Forelimb muscle (tissue), 1 donor: ENCODE measurements around the gene SPATA46. TPM values are rescaled to one million over a fixed set of nuclear protein-coding genes. Genes with fewer than 3 reads are reported as not detected.
"Not testable (repeated sequence)": the region's sequence is repeated elsewhere in the genome, so short reads cannot be mapped to it uniquely, and the experiment has no call there.

Experiments used
- DNase-seq: peaks from one replicate; pipeline ENCODE4 v3.0.0-alpha.2; 2013; ENCODE audit warnings: low read depth
- polyA plus RNA-seq: library from polyadenylated mRNA; unstranded; fragments of 120-200 nt; gene quantifications from one replicate; pipeline ENCODE4 v1.2.1, GENCODE V29; 2013; ENCODE audit not compliant: insufficient read length

SPATA46 gene
- polyA plus RNA-seq, 1 donor, result 0.13 TPM

DNA sequence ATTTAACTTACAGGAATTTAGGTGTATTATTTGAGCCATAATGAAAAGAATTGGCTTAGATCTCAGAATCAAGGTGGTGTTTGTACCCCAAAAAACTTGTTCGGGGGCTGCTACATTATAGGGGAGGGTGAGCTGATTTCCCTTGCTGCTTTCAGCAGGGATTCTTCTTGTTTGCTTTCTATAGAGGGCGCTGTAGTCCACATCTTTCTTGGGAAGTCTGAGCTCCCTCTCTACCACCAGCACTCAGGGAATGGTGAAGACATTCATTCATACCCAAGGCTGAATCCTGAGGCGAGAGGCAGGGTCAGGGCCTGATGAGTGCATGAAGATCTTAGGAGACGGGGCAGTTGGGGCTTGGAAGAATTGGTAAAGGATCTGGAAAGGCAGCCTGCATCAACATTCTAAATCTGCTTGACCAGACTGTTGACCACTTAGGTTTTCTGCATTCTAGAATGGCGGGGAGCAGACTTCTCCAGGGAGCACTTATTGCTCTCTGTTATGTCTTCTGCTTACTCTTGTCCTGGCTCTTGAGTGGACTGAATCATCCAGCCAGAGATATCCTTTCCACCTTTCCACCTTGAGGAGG is 18.9 kb downstream of the SPATA46 start:
- no peak for DNase-seq

GRCh38 chr1:162353702-162354101 is 23.0 kb downstream of the SPATA46 start:
- DNase-seq, result no peak

DNA sequence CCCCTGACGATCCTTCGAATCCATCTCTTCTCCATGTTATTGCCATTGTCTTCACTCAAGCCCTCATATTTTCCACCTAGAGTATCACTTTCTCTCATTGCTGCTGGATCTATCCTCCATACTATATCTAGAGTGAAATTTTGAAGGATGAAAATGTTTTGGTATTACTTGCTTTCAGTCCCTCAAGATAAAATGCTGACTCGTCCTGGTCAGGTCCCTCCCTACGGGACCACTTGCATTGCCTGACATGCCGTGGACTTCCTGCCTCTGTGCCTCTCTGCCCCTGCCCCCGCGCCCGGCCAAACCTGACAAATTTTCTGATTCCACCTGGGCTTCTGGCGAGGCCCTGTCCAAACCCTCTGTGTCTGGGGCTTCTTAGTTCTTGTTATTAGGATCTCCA is 23.6 kb downstream of the SPATA46 start:
- DNase-seq, result no peak

GRCh38 chr1:162351874-162352273 is 24.8 kb downstream of the SPATA46 start:
- not testable (repeated sequence) for DNase-seq

GRCh38 chr1:162351246-162351842 is 25.3 kb downstream of the SPATA46 start:
- DNase-seq, result no peak

DNA sequence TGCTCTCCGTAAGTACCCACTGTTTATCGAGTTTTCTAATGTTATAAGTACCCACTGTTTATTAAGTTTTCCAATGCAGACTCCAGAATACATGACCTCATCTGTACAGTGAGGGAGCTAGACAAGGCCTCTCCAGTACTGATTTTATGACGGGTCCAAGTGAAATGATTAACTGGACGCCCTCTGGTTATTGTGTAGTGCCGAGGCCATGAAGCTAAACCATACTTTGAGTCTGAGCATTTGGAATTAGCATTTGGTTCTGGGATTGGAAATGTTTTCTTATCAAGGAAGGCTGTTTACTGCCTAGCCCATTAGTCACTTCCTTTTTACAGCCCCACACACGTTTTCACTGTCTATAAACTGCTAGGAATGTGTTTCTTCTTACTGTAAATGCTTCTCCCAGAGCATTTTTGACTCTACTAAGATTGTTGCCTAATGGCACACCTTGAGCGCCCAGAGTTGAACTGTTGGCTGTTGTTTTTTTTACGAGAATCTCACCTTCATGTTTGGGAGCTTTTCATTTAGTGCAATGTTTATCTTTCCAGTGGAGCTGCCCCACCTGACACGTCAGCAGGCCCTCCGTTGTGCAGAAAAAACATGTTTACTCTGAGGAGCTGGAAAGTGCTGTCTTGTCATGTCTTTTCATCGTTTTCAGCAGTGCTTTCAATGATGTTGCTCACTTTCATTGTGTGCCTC is 26.9 kb downstream of the SPATA46 start:
- no peak for DNase-seq

GRCh38 chr1:162347281-162347680 is 29.4 kb downstream of the SPATA46 start:
- no peak for DNase-seq

DNA sequence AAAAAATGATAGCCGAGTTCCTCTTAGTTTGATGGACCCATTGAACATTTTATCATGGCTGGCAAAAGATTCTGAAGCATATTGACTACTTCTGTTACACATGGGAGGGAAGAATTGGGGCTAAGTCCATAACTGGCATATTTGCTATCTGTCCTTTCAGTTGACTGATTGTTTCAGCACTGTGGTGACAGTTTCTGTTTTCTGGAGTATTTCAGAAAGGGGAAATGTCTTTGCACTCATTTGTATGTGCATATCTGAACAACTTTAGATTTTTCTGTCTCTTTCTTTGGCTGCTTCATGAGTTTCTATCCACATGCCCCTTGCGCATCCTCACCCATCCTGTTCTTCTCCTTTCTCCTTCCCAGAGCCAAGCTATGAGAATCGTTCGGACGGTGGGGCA is 33.2 kb downstream of the SPATA46 start:
- no peak for DNase-seq

DNA sequence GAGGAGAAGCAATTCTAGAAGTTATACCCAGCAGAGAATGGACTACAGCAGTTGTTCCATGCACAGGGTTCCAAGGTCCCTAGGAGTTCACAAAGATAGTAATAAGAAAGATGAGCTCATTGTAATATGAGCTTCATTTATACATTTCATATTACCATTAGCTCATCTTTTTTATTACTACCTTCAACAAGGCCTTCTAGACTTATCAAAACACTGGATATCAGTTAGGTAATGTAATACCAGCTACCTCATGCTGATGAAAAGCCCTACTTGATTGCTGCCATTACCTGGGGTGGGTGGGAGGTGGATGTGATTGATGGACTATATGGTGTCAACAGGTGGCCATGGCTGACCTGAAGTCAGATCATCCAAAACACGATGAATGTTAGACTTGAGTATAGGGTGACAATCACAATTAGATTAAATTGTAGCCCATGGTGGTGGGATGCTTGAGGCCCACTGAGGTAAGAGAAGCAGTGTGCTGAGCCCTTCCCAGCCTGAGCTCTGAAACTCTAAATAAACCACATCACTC is 34.1 kb downstream of the SPATA46 start:
- no peak for DNase-seq

DNA sequence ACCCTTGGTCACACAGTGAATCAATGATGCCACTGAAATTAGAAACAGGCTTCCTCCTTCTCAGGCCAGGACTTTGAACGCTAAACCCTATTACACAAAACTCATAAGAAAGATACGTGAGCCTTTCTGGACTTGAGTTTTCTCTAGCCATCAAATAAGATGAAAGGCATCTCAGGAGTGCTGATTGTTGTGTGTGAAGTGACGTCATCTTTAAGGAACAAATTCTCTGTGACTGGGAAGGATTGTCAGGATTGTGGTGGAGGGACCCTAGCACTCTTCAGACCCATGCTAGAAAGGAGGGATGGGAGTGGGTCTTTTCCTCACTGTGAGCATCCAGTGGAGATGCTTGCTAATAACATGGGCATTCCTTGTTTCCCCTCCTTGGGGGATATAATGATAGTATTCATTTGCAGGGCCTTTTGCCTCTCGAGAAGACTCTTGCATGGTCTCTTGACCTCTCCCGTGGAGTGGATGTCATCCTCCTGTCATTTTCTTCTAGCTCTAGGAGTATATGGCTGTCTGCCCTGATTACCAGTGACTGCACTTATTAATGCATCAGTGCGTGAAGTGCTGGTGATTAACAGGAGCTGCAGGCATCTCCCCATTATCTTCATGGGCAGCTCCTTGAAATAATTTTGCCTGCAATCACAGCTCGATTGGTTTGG is 39.9 kb downstream of the SPATA46 start:
- no peak for DNase-seq

- DNase-seq, result no peak
Measured at GRCh38 chr1:162335126-162335525, 41.5 kb downstream of the SPATA46 start.

GRCh38 chr1:162333991-162334390 is 42.7 kb downstream of the SPATA46 start:
- DNase-seq, result no peak

DNA sequence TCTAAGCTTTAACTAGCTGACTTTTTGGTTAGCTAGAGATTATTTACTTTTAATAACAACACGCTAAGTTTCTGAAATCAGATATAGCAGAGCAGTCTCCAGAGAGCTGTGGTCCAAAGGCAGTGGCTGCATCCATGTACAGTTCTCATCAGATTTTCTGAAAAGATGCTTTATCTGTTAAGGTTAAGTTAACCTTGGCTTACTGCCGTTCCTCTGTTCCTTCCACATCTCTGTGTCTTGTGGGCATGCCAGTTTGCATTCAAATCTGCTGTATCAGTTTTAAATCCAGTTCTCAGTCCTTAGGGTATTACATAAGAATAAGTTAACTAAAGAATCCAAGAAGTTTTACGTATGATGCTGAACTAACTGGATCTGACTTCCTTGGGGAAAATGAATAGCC is 46.8 kb downstream of the SPATA46 start:
- no peak for DNase-seq

DNA sequence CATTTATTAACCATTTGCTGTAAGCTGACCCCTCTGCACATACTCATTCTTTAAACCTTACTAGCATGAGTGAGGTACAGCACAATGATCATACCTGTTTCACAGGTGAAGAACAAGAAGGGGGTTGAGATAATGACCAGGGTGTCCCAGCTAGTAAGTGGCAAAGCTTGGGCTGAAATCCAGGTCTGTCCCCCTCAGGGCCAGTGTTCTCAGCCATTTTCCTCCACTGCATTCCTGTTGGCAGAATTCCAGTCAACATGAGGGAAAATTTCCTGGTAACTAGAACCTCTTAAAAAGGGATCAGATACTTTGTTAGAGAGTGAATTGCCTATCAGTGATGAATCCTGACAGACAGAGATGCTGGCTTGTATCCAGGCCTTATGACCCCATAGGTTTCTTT is 48.1 kb downstream of the SPATA46 start:
- DNase-seq, result no peak

GRCh38 chr1:162327788-162328165 is 48.9 kb downstream of the SPATA46 start:
- no peak for DNase-seq

- DNase-seq, result no peak
Measured at GRCh38 chr1:162327144-162327787, 49.4 kb downstream of the SPATA46 start.

GRCh38 chr1:162326559-162326958 is 50.1 kb downstream of the SPATA46 start:
- DNase-seq, result no peak

- no peak for DNase-seq
Measured at GRCh38 chr1:162324396-162324795, 52.3 kb downstream of the SPATA46 start.
